Panc1 (cell line): ENCODE data around the gene PLEKHM2. TPM values are rescaled to one million over a fixed set of nuclear protein-coding genes. Genes with fewer than 3 reads are reported as not detected.

ENCODE experiments used
- ATAC-seq: fragments of 200-7000 bp; cut with Tn5 transposase; 2 replicates; pipeline ENCODE4 v1.9.1; 2020; ENCODE audit warnings: mild to moderate bottlenecking, moderate library complexity
- BruUV-seq: library from RNA; stranded (reverse); fragments of 400-500 nt; replicated peaks from 2 replicates; lab custom pipeline; 2021; lab: Mats Ljungman, UMichigan
- CTCF ChIA-PET: fragments of 300-600 bp; sonication (Branson Sonifier 250); formaldehyde crosslinking; loops from one replicate; lab custom pipeline; 2022; ENCODE audit warnings: antibody characterized with exemption; lab: Charles Lee
- POLR2A ChIA-PET: fragments of 300-600 bp; sonication (Branson Sonifier 250); formaldehyde crosslinking; loops from one replicate; lab custom pipeline; 2022; ENCODE audit warnings: antibody characterized with exemption; lab: Charles Lee
- DNase-seq: peaks from one replicate; pipeline ENCODE4 v3.0.0-alpha.2; 2010; ENCODE audit warnings: low read depth, low spot score
- H3K27ac ChIP-seq: 2 replicates; pipeline ENCODE4 v1.5.1; 2011; ENCODE audit warnings: mild to moderate bottlenecking, low read length, inconsistent platforms
- H3K27me3 ChIP-seq: fragments of 200-500 bp; sonication (Bioruptor generic); 2 replicates; pipeline ENCODE4 v1.6.0; 2014; ENCODE audit warnings: low read length, inconsistent platforms; ENCODE audit not compliant: control insufficient read depth, insufficient read depth
- H3K36me3 ChIP-seq: fragments of 200-500 bp; sonication (Bioruptor generic); 2 replicates; pipeline ENCODE4 v1.5.1; 2014; ENCODE audit warnings: inconsistent platforms, mild to moderate bottlenecking, low read length, moderate library complexity; ENCODE audit not compliant: control insufficient read depth, insufficient read depth
- H3K4me1 ChIP-seq: 2 replicates; pipeline ENCODE4 v1.5.1; 2011; ENCODE audit warnings: inconsistent platforms, mild to moderate bottlenecking, low read length, moderate library complexity; ENCODE audit not compliant: control insufficient read depth, insufficient read depth
- H3K4me3 ChIP-seq, 2 experiments: 2 replicates each; pipeline ENCODE4 v1.5.1; 2011 to 2012; ENCODE audit warnings: low read depth in 2 of 2, low read length in 2 of 2, mild to moderate bottlenecking in 2 of 2, inconsistent platforms in 1 of 2, moderate library complexity in 1 of 2
- H3K9me3 ChIP-seq: fragments of 200-500 bp; sonication (Bioruptor generic); 2 replicates; pipeline ENCODE4 v1.5.1; 2014; ENCODE audit warnings: low read depth, mild to moderate bottlenecking, inconsistent platforms, low read length, moderate library complexity; ENCODE audit not compliant: control insufficient read depth, insufficient read depth
- CTCF ChIP-seq: fragments of 450-650 bp; IDR thresholded peaks from 2 replicates; pipeline ENCODE4 v1.5.1; 2017; ENCODE audit warnings: mild to moderate bottlenecking
- POLR2AphosphoS5 ChIP-seq: IDR thresholded peaks from 2 replicates; pipeline ENCODE4 v1.6.1; 2012; ENCODE audit warnings: mild to moderate bottlenecking, low read depth, low read length, moderate library complexity
- SIN3A ChIP-seq: IDR thresholded peaks from 2 replicates; pipeline ENCODE4 v1.6.1; 2012; ENCODE audit warnings: low read depth, mild to moderate bottlenecking, low read length, moderate library complexity, borderline replicate concordance; ENCODE audit not compliant: insufficient read depth
- TCF7L2 ChIP-seq: IDR thresholded peaks from 2 replicates; pipeline ENCODE4 v1.6.1; 2011; ENCODE audit warnings: mild to moderate bottlenecking, low read depth, low read length, inconsistent platforms
- in situ Hi-C: cut with HindIII; loops from 2 replicates; pipeline ENCODE4 v1.10.0; 2016; ENCODE audit warnings: low sequenced_read_pairs, low pct_unique_long_range_greater_than_20kb
- intact Hi-C: fragments of 100-400 bp; cut with micrococcal nuclease; formaldehyde crosslinking; loops from one replicate; pipeline ENCODE4 v1.10.0; 2022; ENCODE audit not compliant: unreplicated experiment
- total RNA-seq: library from RNA; stranded (reverse); gene quantifications from one replicate; pipeline ENCODE4 v1.2.1, GENCODE V29; 2021; ENCODE audit not compliant: unreplicated experiment
- TF ChIP-seq, protein P1 (sequence below), 2 experiments: IDR thresholded peaks; 2 replicates each; pipeline ENCODE4 v1.6.1; 2011 to 2012; ENCODE audit warnings: low read depth in 2 of 2, control low read depth in 1 of 2, low read length in 1 of 2, mild to moderate bottlenecking in 1 of 2, moderate library complexity in 1 of 2; ENCODE audit not compliant: insufficient read depth in 1 of 2

PLEKHM2 gene
- total RNA-seq, 1 experiment from 2014 or later: 54.6 TPM

GRCh38 chr1:15720861-15721260, 36.7 kb downstream of the PLEKHM2 start:
- no peaks in the 10 kb centered on the region for H3K27me3 ChIP-seq
- ChIA-PET CTCF (no interaction called here), POLR2A (no interaction called here)
- ATAC-seq (no peak), DNase-seq (no peak)
- no peaks in the 10 kb centered on the region for H3K9me3 ChIP-seq
- intact Hi-C loops: no loop called here
- no peaks in the 10 kb centered on the region for H3K4me1 ChIP-seq
- no peak for TF ChIP-seq TCF7L2
- no peak for TF ChIP-seq POLR2AphosphoS5
- no peak for TF ChIP-seq CTCF
- TF ChIP-seq SIN3A: no peak
- TF ChIP-seq, protein P1, sequence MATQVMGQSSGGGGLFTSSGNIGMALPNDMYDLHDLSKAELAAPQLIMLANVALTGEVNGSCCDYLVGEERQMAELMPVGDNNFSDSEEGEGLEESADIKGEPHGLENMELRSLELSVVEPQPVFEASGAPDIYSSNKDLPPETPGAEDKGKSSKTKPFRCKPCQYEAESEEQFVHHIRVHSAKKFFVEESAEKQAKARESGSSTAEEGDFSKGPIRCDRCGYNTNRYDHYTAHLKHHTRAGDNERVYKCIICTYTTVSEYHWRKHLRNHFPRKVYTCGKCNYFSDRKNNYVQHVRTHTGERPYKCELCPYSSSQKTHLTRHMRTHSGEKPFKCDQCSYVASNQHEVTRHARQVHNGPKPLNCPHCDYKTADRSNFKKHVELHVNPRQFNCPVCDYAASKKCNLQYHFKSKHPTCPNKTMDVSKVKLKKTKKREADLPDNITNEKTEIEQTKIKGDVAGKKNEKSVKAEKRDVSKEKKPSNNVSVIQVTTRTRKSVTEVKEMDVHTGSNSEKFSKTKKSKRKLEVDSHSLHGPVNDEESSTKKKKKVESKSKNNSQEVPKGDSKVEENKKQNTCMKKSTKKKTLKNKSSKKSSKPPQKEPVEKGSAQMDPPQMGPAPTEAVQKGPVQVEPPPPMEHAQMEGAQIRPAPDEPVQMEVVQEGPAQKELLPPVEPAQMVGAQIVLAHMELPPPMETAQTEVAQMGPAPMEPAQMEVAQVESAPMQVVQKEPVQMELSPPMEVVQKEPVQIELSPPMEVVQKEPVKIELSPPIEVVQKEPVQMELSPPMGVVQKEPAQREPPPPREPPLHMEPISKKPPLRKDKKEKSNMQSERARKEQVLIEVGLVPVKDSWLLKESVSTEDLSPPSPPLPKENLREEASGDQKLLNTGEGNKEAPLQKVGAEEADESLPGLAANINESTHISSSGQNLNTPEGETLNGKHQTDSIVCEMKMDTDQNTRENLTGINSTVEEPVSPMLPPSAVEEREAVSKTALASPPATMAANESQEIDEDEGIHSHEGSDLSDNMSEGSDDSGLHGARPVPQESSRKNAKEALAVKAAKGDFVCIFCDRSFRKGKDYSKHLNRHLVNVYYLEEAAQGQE (IDR thresholded peaks at IDR 0.05; ENCODE audit: insufficient read depth in 1 of 2, low read depth in 2 of 2, low read length in 1 of 2): no peak
- H3K4me3 ChIP-seq: no peak overlapping the region
- in situ Hi-C loops: no loop called here
- H3K27ac ChIP-seq: no peak overlapping the region
- BruUV-seq: no TSS peak
- H3K36me3 ChIP-seq: no peaks in the 10 kb centered on the region; the same call in 1 of the 2 replicates

- no peaks in the 10 kb centered on the region for H3K9me3 ChIP-seq
- H3K27me3 ChIP-seq: no peaks in the 10 kb centered on the region
- TF ChIP-seq CTCF: no peak
- no peak for TF ChIP-seq POLR2AphosphoS5
- TF ChIP-seq, protein P1 (IDR thresholded peaks at IDR 0.05; ENCODE audit: insufficient read depth in 1 of 2, low read depth in 2 of 2, low read length in 1 of 2): no peak
- no peak for TF ChIP-seq TCF7L2
- no peak for TF ChIP-seq SIN3A
- H3K27ac ChIP-seq: no peak overlapping the region
- no peaks in the 10 kb centered on the region; the same call in 1 of the 2 replicates for H3K36me3 ChIP-seq
- no peak overlapping the region for H3K4me3 ChIP-seq
- DNase-seq (no peak), ATAC-seq (no peak)
- ChIA-PET CTCF (no interaction called here), POLR2A (interaction anchor here (0.6 kb wide), 1 partner anchor 202 kb away, joined by 3 read pairs; no protein-coding TSS in a partner anchor)
- in situ Hi-C loops: no loop called here
- no peaks in the 10 kb centered on the region for H3K4me1 ChIP-seq
- BruUV-seq: no TSS peak
- intact Hi-C loops: no loop called here
Observed at GRCh38 chr1:15722411-15722810, 38.3 kb downstream of the PLEKHM2 start.
